Left hindlimb (tissue), 1 donor: ENCODE data around the gene FLT3.
"Not testable (repeated sequence)": the region's sequence is repeated elsewhere in the genome, so short reads cannot be mapped to it uniquely, and the experiment has no call there.

Experiments used
- DNase-seq: peaks from one replicate; pipeline ENCODE4 v3.0.0-alpha.2; 2018

The FLT3 gene

DNA sequence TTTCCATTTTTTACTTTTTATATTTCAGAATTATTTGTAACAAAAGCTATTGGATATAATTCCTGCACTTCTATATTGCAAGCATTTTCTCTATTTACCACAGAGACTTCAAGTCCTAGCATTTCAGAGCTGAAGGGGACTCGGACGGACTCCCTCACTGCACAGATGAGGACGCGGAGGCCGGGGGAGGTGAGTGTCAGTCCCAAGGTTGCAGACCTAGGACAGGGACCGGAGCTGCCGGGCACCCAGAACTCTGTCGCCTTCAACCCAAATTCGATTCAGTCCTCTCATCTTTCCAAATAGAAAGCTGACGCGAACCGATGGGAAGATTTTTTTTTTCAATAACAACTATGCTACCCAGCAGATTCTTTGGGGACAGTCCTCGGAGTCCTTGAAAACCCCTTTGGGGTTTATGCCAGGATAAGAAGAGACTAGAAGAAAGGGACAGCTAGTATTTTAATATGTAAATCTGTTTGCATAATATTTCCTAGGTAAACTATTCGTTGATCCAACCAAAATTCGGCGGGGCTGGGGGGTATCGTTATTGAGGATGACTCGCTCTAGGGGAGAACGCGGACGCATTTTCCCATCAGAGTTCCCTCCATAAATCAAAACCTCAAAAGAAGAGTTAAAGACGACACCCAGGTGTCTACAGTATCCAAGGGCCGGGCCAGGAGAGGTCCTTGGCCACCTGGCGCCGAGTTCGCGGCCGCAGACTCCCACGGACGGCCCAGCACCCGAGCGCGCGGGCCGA, 803 bp downstream of the FLT3 start:
- DNase-seq = no peak

- no peak for DNase-seq
These were observed 2.9 kb downstream of the FLT3 start for GRCh38 chr13:28097503-28097902.

- no peak for DNase-seq
These were observed 6.1 kb downstream of the FLT3 start for GRCh38 chr13:28094306-28094705.

DNA sequence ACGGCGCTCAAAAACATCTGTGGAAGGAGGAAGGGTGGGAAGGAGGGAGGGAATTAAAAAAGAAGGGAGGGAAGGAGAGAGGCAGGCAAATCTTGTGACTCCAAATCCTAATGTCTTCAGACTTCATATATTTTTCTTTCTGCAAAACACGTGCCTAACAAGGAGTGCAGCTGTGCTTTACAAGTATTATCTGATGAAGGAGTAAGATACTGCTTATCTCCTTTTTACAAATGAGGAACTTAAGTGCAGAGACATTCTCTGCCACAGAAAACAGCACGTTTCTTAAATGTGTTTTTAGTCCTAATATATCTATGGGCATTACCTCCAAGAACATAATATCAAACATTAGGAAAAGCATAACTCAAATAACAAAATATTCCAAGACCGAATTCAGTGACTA, 6.5 kb downstream of the FLT3 start:
- DNase-seq = no peak

DNA sequence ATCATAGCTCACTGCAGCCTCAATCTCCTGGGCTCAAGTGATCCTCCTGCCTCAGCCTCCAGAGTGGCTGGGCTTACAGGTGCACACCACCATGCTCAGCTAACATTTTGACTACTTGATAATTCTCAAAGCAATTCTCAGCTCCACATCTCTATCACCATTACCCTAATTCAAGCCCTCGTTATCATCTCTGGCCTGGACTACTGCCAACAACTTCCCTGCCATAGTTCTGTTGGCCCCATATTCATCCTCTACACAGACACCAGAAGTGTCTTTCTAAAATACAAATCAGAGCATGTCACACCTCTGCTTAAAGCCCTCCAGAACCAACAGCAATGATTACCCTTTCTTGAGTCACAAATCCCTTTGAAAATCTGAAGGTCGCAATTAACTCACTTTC, 7.9 kb downstream of the FLT3 start:
- no peak for DNase-seq

- DNase-seq = no peak
These were observed 11.3 kb downstream of the FLT3 start for GRCh38 chr13:28089065-28089464.

- DNase-seq = not testable (repeated sequence)
These were observed 22.6 kb downstream of the FLT3 start for GRCh38 chr13:28077820-28078219.

- no peak for DNase-seq
These were observed 23.1 kb downstream of the FLT3 start for GRCh38 chr13:28077231-28077630.

DNA sequence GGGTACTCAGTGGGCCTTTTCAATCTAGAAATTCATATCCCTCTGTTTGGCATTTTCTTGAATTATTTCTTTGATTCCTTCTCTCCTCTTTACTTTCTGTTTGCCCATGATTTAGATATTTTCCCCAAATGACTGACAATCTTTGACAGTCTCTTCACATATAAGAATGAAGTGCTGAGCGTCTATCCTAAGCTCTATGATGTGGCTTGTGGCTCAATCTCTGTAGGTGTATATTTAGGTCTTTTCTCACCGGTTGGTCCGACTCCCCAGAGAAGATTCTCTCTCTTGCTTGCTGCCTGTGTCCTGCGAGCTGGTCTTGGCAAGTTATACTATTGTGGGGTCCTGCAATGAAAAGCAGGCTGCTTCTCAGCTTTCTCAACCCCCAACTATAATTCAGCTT, 29.0 kb downstream of the FLT3 start:
- no peak for DNase-seq

DNA sequence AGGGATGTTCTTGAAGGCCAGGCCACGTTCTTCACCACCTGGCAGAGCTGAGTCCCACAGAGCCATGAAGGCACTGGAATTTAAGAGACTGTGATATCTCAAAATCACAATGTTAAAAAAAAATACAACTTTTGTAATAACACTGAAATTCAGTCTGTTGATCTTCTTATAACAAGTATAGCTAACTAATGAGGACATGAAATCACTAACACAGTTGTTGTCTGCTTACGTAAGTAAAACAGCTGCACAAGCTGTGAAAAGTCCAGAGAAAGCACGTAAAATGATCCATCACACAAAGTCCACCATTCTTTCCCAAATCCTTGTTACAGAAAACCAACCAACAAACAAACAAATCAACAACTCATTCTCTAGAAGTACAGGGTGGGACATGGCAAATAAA, 32.9 kb downstream of the FLT3 start:
- no peak for DNase-seq

DNA sequence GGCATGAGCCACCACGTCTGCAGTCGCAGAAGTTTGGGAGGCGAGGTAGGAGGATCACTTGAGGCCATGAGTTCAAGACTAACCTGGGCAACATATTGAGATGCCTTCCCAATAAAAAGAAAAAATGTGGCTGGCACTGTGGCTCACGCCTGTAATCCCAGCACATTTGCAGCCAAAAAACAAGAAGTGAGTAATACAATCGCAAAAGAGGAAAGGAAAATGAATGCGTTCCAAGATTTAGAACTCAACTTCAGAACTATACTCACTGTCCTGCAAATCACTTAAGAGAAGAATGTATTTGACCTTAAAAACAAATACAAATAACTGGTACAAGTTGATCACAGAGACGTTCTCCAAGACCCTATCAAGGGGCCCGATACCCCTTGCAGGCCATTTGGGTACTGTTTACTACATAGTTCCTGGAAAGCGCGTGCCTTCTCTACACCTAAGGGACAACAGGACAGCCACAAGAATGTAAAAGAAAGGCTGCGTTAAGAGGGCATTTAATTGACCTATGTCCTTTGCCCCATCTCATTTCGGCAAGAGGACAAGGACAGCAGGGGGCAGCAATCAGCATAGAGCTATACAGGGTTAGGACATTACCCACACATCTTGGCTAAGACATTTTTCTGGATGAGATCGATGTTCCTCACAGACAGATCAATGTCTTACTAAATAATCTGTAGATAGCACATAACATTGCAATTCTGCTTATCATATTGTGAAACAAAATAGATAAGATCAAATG, 41.3 kb downstream of the FLT3 start:
- no peak for DNase-seq

DNA sequence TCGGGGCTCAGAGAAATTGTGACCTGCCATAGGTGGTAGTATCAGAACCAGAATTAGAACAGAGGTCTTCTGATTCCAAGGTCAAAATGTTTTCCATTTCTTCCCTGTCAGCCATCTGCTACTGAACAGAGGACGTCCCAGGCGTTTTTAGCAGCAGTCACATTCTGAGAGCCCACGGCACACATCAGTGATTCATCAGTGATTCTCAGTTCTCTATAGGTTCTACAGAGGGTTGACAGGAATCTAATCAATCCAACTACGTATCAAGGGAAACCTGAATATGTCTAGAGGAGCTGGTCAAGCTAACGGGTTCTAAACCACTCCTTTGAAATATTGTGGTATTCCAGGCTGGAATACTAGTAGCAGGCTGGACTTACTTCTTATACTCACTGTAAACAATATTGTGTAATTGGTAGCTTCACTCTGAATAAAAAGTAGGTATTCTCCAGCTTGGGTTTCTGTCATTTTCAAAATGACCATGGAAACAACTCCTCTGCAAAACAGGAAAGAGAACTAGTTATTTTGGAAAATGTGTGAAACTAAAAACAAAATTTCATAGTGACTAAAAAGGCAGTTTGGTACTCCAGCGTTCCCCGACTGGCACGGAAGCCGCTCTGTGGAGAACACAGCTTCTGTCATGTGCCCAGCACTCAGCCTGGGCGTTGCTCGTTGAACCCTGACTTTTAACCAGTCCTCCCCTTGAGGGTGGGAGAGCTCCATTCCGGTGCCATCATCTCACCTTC, 43.2 kb downstream of the FLT3 start:
- DNase-seq = no peak

- DNase-seq = no peak
These were observed 44.0 kb downstream of the FLT3 start for GRCh38 chr13:28056426-28056825.

GRCh38 chr13:28055357-28055756, 45.0 kb downstream of the FLT3 start:
- no peak for DNase-seq

DNA sequence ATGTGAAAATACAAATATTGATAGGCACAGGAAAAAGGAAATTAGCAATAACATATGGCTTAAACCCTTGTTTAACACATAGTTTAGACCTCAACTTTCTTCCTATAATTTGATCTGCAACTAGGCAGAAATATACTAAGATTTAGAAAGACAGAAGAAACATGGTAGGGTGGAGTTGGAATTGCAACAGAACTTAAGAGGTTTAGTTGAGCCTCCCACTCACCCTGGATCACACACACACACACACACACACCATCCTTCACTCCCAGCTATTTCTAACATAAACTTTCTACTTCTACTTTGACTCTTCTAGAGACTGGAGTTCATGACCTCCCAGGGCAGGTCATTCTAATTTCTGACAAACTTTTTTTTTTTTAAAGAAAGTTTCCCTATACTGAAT, 47.4 kb downstream of the FLT3 start:
- no peak for DNase-seq

- DNase-seq = no peak
These were observed 50.2 kb downstream of the FLT3 start for GRCh38 chr13:28049880-28050875.

DNA sequence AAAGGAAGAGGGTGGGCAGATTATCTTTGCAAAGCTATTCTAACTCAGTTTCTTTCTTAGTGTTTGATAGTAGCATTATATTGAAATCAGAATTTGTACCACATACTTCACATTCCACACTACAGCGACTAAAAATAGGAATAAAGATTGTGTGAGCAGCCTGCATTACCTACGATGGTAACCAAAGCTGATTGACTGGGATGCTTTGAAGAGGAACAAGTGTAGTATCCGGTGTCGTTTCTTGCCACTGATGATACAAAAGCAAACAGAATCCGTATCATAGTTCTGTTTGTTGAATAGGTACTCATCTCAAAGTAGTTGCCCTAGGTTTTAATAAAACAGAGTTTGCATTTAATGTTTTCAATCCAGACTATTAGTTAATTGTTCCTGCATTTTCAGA, 51.2 kb downstream of the FLT3 start:
- DNase-seq = no peak

DNA sequence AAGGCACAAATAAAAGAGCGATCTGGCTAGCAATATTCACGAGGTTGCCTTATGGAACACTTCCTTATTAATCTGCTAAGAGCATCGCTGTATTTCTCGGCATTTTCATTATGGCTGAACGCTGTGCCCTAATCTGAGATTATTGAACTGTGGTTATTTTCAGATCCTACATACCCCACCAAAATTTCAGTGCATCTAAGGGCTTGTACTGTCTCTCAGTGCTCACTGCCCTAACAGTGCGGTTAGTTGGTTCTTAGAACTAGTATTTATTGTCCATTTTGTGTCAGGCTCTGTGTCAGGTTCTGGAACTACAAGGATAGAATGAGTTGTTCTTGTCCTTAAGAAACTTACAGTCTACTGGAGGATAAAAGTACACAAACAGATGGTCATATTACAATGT, 51.6 kb downstream of the FLT3 start:
- no peak for DNase-seq

DNA sequence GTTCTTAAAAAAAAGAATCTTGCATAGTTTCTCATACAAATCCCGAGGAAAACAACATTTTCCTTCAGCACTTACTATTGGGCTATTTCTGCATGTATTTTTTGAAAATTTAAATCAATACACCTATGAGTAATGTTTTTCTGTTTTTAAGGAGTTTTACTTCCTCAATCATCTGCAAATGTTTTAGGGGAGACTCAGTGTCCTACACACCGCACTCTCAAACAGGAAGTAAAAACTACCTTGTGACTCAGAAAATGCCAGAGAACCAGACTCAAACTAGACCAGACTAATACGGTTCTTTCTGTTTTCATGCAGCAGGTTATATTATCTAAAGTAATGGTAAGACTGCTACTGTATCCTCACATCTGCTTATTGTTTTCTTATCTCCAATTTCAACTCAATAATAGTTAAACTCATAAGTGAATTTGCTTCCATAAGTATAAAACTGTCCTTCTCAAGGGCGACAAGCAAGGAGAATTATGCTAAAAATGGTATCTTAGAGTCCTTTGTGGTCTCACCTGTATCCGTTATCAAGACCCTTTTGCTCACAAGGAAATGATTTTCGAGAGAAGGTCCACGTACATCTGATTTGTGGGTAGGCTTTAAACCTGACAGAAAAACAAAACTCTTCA, 52.5 kb downstream of the FLT3 start:
- DNase-seq = no peak

GRCh38 chr13:28046981-28047380, 53.4 kb downstream of the FLT3 start:
- no peak for DNase-seq

- no peak for DNase-seq
These were observed 54.5 kb downstream of the FLT3 start for GRCh38 chr13:28045861-28046260.

DNA sequence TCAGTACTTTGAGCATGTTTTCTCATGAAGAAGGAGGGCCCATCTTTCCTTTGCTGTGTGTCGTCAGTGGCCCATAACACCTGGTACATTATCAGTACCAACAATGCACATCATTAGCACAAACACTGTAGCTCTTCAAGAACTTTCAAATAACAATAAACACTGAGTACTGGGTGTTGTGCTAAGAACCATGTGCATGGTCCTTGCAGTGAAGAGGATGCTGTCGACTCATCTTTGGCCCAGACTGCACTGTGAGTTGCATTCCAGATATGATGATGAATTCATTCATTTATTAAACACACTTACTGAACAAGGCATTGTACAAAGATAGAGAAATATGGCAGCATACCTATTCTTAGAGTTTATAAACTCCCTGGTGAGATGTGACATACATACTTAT, 55.8 kb downstream of the FLT3 start:
- DNase-seq = no peak
